ENCODE measurements around the gene TRPV6. TPM values are rescaled to one million over a fixed set of nuclear protein-coding genes. Genes with fewer than 3 reads are reported as not detected.

The TRPV6 gene
- total RNA-seq, 1 experiment from 2014 or later: not detected

DNA sequence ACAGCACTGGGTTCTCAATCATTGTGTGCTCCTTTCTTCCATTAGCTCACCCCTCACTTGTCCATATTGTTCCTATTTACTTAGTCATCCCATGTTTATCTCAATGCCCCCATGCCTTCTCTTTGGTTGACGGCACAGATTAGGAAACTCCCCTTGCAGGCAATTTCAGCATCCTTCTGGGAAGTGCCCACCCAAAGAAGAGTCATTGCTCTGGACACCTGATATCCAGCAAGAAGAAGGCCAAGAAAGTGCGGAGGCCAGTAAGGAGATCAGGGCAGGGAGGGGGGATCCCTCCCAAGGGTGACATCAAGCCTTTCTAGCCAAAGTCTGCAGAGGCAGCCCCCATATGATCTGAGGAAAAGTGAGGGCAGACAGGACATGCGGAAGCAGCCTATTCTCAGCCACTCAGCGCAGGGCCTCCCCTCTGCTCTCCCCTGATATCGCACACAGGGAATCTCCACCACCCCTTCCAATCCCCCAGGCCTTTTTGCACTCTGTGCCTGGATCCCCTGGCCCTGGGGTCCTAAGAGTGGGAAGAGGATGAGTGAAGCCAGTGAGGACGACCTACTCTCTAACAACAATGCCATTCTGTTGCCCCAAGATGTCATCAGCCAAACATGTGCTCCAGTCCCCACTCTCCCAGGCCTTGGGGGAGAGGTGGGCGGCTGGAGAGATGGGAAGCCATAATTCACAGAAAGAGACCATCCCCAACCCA lies 1.8 kb downstream of the TRPV6 start:
- no peak for DNase-seq (ENCODE audit: low spot score)

DNA sequence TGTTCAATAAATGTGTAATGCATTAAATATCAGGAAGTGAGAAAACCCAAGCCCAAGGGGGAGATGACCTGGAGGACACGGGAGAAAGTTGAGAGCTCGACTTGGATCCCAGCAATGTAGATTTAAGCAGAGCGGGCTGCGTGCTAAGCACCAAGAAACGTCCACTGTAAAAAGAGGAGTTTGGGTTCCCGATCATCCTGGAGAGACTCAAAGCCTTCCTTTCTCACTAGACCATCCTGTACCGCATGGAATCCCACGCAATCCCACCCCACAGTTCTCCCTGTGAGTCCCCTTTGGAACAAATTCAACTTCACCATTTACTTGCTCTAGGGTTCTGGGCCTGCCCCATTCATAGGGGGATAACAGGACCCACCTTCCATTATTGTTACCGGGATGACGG lies 2.4 kb downstream of the TRPV6 start:
- no peak for DNase-seq (ENCODE audit: low spot score)

DNA sequence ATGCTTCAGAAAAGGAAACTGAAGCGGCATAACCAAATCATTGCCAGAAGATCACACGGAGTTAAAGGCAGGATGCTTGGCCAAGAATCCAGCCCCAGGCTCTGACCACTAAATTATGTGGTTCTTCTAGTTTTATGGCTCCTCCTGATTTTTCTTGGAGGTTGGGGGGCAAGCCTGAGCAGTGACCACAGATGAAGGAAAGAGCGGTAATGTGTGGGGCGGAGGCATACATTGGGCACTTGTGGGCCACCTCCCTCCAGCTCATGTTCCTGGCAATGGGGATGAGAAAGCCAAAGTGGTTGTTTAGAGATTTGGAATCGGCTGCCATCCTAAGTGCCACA lies 3.2 kb downstream of the TRPV6 start:
- DNase-seq (ENCODE audit: low spot score): no peak

DNA sequence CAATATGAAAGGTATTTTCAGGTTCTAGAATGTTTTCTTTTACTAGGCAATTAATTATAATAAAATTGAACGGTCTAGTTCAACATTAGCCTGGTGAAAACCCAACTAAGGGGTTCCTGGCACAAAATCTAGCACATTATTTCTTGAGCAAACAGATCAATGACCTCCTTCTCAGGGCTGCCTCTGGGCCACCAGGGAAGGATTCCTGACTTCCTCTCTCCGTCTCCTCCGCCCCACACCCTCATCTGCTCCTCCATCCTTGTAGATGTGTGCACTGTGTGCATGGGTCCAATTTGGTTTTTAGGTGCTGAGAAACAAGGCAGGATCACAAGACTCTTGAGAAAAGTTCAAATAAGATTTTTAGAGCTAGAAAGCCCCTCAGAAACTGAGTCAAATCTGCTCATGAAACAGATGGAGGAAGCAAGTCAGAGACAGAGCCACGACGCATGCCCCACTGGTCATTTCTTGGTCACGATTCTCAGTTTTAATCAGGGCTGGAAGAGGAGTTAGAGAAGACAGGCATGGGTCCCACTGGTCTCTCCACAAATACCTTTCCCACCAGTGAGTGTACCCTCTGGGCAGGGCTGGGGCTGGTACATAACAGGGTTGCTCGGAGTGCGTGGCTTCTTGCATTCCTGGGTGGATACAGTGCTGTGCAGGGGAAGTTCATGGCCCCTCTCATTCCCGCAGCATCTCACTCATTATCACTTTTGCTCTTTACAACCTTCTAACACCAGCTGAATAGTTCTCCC lies 3.8 kb downstream of the TRPV6 start:
- DNase-seq (ENCODE audit: low spot score): no peak

DNA sequence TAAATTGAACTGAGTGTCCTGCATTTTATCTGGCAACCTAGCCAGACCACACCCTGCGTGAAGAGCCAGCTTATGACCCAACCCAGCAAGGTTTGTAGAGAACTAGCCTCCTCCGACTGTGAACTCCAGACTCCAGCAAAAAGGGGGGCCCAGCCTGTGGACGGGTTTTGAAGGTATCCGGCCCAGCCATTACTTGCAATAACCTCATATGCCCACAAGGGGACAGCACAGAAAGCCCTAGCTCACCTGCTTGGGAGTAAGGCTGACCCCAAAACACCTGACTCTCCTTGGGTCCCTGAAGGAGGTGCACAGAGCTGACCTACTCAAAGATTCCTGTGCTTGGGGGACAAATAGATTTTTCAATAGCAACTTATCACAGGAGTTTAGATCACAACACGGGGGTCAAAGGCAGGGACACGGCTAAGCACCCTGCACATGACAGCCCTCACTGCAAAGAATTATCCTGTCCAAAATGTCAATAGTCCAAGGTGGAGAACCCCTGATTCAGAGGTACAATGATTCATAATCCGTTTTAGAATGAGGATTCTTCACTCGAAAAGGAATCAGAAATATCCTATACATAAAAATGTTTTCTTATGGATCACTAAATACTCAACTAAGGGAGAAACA lies 4.6 kb downstream of the TRPV6 start:
- no peak for DNase-seq (ENCODE audit: low spot score)

DNA sequence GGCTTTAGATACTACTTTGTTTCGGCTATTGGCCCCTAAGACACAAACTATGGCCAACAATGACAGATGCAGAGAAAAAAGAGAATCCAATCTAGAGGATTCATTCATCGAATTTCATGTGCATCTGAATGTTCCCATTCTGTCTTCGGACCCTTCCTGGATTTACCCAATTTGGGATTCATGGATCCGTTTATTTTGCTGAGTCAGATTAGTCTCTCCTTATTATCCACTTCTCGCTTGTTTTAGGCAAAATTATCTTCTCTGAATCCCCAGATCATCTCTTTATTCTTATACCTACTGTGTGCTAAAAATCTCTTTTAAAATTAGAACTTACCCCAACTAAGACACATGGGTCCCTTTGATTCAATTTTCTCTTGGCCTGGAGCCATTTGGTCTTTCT lies 6.5 kb downstream of the TRPV6 start:
- DNase-seq (ENCODE audit: low spot score): no peak

- DNase-seq (ENCODE audit: low spot score): no peak
Measured at GRCh38 chr7:142878315-142878714, 7.2 kb downstream of the TRPV6 start.

GRCh38 chr7:142876991-142877910 lies 8.3 kb downstream of the TRPV6 start:
- no peak for DNase-seq (ENCODE audit: low spot score)

GRCh38 chr7:142876236-142876960 lies 9.1 kb downstream of the TRPV6 start:
- DNase-seq (ENCODE audit: low spot score): no peak

GRCh38 chr7:142875456-142875855 lies 10.1 kb downstream of the TRPV6 start:
- no peak for DNase-seq (ENCODE audit: low spot score)

- DNase-seq (ENCODE audit: low spot score): no peak
Measured at GRCh38 chr7:142874837-142875236, 10.7 kb downstream of the TRPV6 start.

DNA sequence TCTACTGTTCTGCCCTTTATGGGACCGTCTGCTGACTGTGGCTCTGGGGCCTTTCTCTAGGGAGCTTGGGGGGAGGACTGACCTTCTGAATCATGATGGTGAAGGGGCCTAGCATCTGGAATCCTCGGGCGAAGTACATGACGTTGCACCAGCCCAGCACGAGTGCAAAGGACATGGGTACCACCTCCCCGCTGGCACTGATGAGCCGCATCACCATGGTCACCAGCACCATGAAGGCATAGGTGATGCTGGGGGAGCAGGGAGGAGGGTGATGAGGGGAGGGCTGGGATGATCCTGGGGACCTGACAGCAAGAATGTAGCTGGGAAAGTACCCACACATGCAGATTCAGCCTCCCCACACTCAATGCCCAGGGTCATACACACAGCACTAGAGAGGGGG lies 11.1 kb downstream of the TRPV6 start:
- DNase-seq (ENCODE audit: low spot score): no peak

DNA sequence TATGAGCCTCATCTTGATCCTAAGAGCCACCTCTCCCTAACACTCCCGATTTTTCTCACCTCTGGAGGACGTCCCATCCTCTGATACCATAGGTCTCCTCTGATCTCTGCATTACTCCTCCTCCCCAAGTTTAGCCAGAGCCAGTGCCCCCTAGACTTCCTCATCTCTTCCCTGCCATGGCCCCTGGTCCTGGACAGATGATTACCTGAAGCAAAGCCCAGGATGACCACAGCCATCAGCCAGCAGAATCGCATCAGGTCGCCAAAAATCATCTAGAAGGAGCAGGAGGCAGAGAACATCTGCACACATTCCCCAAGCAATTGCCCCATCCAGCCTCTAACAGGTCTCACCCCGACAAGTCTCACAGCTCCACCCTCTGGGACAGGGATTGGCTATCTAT lies 11.7 kb downstream of the TRPV6 start:
- DNase-seq (ENCODE audit: low spot score): no peak

DNA sequence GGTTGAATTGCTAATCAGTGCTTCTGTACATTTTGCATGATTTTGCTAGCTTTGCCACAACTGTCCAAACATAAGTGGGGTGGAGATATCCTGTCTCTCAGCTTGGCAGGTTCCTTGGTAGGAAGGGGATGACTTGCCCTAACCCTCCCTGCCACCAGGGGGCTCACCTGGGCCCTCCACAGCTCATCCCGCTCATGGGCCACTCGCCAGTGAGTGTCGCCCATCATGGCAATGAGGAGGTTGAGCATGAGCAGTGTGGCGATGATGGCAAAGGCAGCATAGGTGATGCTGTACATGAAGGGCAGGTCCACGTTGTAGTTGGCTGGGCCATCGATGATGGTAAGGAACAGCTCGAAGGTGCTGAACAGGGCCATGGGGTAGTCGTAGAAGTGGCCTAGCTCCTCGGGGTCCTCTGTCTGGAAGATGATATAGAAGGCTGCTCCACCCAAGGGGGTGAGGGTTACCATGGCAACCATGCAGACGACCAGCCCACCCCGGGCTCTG lies 12.2 kb downstream of the TRPV6 start:
- peak; percentile 43 for DNase-seq (ENCODE audit: low spot score)

GRCh38 chr7:142872106-142872675 lies 13.4 kb downstream of the TRPV6 start:
- DNase-seq (ENCODE audit: low spot score): no peak

GRCh38 chr7:142871260-142872105 lies 14.1 kb downstream of the TRPV6 start:
- DNase-seq (ENCODE audit: low spot score): no peak

- no peak for DNase-seq (ENCODE audit: low spot score)
Measured at GRCh38 chr7:142870566-142871259, 14.8 kb downstream of the TRPV6 start.

GRCh38 chr7:142870147-142870559 lies 15.4 kb downstream of the TRPV6 start:
- DNase-seq (ENCODE audit: low spot score): no peak

GRCh38 chr7:142869434-142869833 lies 16.1 kb downstream of the TRPV6 start:
- no peak for DNase-seq (ENCODE audit: low spot score)
